A549 treated with GW870086 at 1 μM for 4 hours (cell line): ENCODE measurements around the gene SDSL. TPM values are rescaled to one million over a fixed set of nuclear protein-coding genes. Genes with fewer than 3 reads are reported as not detected.

Experiments used
- total RNA-seq: library from RNA; stranded (reverse); fragments of 200-300 nt; extraction: Qiagen RNA extraction; gene quantifications from 5 replicates; pipeline ENCODE4 v1.2.3, GENCODE V29; 2022; ENCODE audit warnings: low read depth

SDSL gene
- 24.3 to 29.0 TPM (median 26.8 TPM) in 5 replicates for total RNA-seq

GRCh38 chr12:113422030-113422885 is at the start of gene SDSL:
Gene SDSL, plus strand, starts transcription at chr12:113422380. Its CDS starts 5,603 bp downstream, at chr12:113427983.

GRCh38 chr12:113403435-113404415 is 18.5 kb upstream of the SDSL start, which contains the start of gene SDS:
Gene SDS, minus strand, starts transcription at chr12:113403887. Its CDS starts 4,179 bp downstream, at chr12:113399708.

GRCh38 chr12:113471619-113472171 is 49.5 kb downstream of the SDSL start, which contains the start of gene LHX5:
Gene LHX5, minus strand, starts transcription at chr12:113471871. Its CDS starts 373 bp downstream, at chr12:113471498.

Other genes with a start within 250 kb of the SDSL start
- 49.9 to 80.9 TPM (median 73.8 TPM) in 5 replicates for gene DDX54, start 236.9 kb upstream of the SDSL start, total RNA-seq
- gene RITA1, start 236.7 kb upstream of the SDSL start, total RNA-seq: 24.9 to 34.6 TPM (median 33.9 TPM) in 5 replicates
- 18.6 to 22.2 TPM (median 19.2 TPM) in 5 replicates for gene TPCN1, start 200.9 kb upstream of the SDSL start, total RNA-seq
- gene SLC8B1, start 87.3 kb upstream of the SDSL start, total RNA-seq: 6.7 to 10.6 TPM (median 9.5 TPM) in 5 replicates
- gene PLBD2, start 63.8 kb upstream of the SDSL start, total RNA-seq: 27.4 to 34.4 TPM (median 33.7 TPM) in 5 replicates
- 0.34 to 1.1 TPM (median 0.82 TPM) in 5 replicates for gene SDS, start 18.5 kb upstream of the SDSL start, total RNA-seq
- gene LHX5, start 49.5 kb downstream of the SDSL start, total RNA-seq: 0.03 to 0.08 TPM (median 0.07 TPM) in 3 of 5 replicates, not detected in the others